K562 (cell line): ENCODE measurements around the gene SLC4A5.

Experiments
- FOXJ3 ChIP-seq: sonication (generic); formaldehyde crosslinking; IDR thresholded peaks from 2 replicates; pipeline ENCODE4 v1.4.0; 2020; ENCODE audit warnings: mild to moderate bottlenecking, missing genetic modification reagents
- MAFK ChIP-seq: IDR thresholded peaks from 2 replicates; pipeline ENCODE4 v1.6.1; 2011; ENCODE audit warnings: low read length, improper control_type of control experiment
- ZBTB7A ChIP-seq: IDR thresholded peaks from 2 replicates; pipeline ENCODE4 v1.6.1; 2011; ENCODE audit warnings: low read depth, mild to moderate bottlenecking, low read length, moderate library complexity, borderline replicate concordance; ENCODE audit not compliant: control insufficient read depth
- ZNF699 ChIP-seq: fragments of 250-450 bp; sonication (Bioruptor Pico); IDR thresholded peaks from 2 replicates; pipeline ENCODE4 v1.8.0; 2021; ENCODE audit warnings: mild to moderate bottlenecking, moderate library complexity; ENCODE audit not compliant: insufficient replicate concordance
- TF ChIP-seq, protein P1 (sequence below): sonication (generic); formaldehyde crosslinking; IDR thresholded peaks from 2 replicates; pipeline ENCODE4 v1.8.1; 2023; ENCODE audit warnings: mild to moderate bottlenecking, missing genetic modification reagents

GRCh38 chr2:74291218-74291544 lies 52.0 kb downstream of the SLC4A5 start:
- TF ChIP-seq, protein P1, sequence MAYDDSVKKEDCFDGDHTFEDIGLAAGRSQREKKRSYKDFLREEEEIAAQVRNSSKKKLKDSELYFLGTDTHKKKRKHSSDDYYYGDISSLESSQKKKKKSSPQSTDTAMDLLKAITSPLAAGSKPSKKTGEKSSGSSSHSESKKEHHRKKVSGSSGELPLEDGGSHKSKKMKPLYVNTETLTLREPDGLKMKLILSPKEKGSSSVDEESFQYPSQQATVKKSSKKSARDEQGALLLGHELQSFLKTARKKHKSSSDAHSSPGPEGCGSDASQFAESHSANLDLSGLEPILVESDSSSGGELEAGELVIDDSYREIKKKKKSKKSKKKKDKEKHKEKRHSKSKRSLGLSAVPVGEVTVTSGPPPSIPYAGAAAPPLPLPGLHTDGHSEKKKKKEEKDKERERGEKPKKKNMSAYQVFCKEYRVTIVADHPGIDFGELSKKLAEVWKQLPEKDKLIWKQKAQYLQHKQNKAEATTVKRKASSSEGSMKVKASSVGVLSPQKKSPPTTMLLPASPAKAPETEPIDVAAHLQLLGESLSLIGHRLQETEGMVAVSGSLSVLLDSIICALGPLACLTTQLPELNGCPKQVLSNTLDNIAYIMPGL, result no peak
- no peak for TF ChIP-seq FOXJ3 (CRISPR knock-in tag)
- TF ChIP-seq MAFK, result no peak
- no peak for TF ChIP-seq ZNF699
- no peak for TF ChIP-seq ZBTB7A
